Measurements from ENCODE around the gene ZFAND2B.

GRCh38 chr2:219186754-219187456 is 19.7 kb upstream of the ZFAND2B start:
- no peak for TF ChIP-seq CTCF (IDR thresholded peaks at IDR 0.05)
- no peak for TF ChIP-seq POLR2A (IDR thresholded peaks at IDR 0.05)
